Stromal cell of bone marrow (primary cell): ENCODE measurements around the gene LRRC72.
"Not testable (repeated sequence)": the region's sequence is repeated elsewhere in the genome, so short reads cannot be mapped to it uniquely, and the experiment has no call there.

Source experiments
- DNase-seq: peaks from one replicate; pipeline ENCODE4 v3.0.0-alpha.2; 2012; ENCODE audit warnings: low read depth

LRRC72 gene

GRCh38 chr7:16528520-16528919 lies 1.9 kb downstream of the LRRC72 start:
- DNase-seq, result peak; percentile 9

GRCh38 chr7:16529697-16530096 lies 3.1 kb downstream of the LRRC72 start:
- no peak for DNase-seq

- DNase-seq, result peak; percentile 18
These were observed 5.1 kb downstream of the LRRC72 start for GRCh38 chr7:16531707-16532106.

- no peak for DNase-seq
These were observed 5.6 kb downstream of the LRRC72 start for GRCh38 chr7:16532272-16532671.

- DNase-seq, result no peak
These were observed 8.9 kb downstream of the LRRC72 start for GRCh38 chr7:16535500-16535899.

GRCh38 chr7:16540559-16540958 lies 13.9 kb downstream of the LRRC72 start:
- DNase-seq, result not testable (repeated sequence)

- no peak for DNase-seq
These were observed 15.8 kb downstream of the LRRC72 start for GRCh38 chr7:16542401-16542800.

- no peak for DNase-seq
These were observed 16.8 kb downstream of the LRRC72 start for GRCh38 chr7:16543456-16543855.

GRCh38 chr7:16546921-16547505 lies 20.4 kb downstream of the LRRC72 start:
- DNase-seq, result no peak

- DNase-seq, result no peak
These were observed 21.8 kb downstream of the LRRC72 start for GRCh38 chr7:16548428-16548827.

GRCh38 chr7:16550671-16551070 lies 24.0 kb downstream of the LRRC72 start:
- DNase-seq, result no peak

- DNase-seq, result no peak
These were observed 28.1 kb downstream of the LRRC72 start for GRCh38 chr7:16554518-16555236.

- DNase-seq, result no peak
These were observed 29.7 kb downstream of the LRRC72 start for GRCh38 chr7:16556359-16556758.

- DNase-seq, result no peak
These were observed 32.2 kb downstream of the LRRC72 start for GRCh38 chr7:16558761-16559302.

- no peak for DNase-seq
These were observed 33.0 kb downstream of the LRRC72 start for GRCh38 chr7:16559497-16560179.

GRCh38 chr7:16561943-16562342 lies 35.3 kb downstream of the LRRC72 start:
- no peak for DNase-seq

- no peak for DNase-seq
These were observed 36.0 kb downstream of the LRRC72 start for GRCh38 chr7:16562456-16563220.

GRCh38 chr7:16563281-16564022 lies 36.8 kb downstream of the LRRC72 start:
- no peak for DNase-seq

- DNase-seq, result no peak
These were observed 37.4 kb downstream of the LRRC72 start for GRCh38 chr7:16564023-16564380.

GRCh38 chr7:16564909-16565426 lies 38.3 kb downstream of the LRRC72 start:
- DNase-seq, result peak; percentile 13

GRCh38 chr7:16571941-16572340 lies 45.3 kb downstream of the LRRC72 start:
- no peak for DNase-seq
